CD4-positive, CD25-positive, alpha-beta regulatory T cell (primary cell): Measurements from ENCODE around the gene METTL2B. TPM values are rescaled to one million over a fixed set of nuclear protein-coding genes. Genes with fewer than 3 reads are reported as not detected.
"Not testable (repeated sequence)": the region's sequence is repeated elsewhere in the genome, so short reads cannot be mapped to it uniquely, and the experiment has no call there.

Source experiments
- ATAC-seq, 2 donors: fragments of 150-1000 bp; cut with Tn5 transposase; one replicate each; pipeline ENCODE4 v1.10.0; 2021; ENCODE audit warnings: low read depth in 2 of 2, moderate number of reproducible peaks in 2 of 2, moderate library complexity in 1 of 2
- DNase-seq, 3 donors: peaks; one replicate each; pipeline versions ENCODE4 v3.0.0 to v3.0.0-alpha.2; 2012 to 2022; ENCODE audit warnings: mixed read lengths in 1 of 3
- H3K27ac ChIP-seq: one replicate; pipeline ENCODE4 v1.7.0; 2013; ENCODE audit warnings: mild to moderate bottlenecking, low read length; ENCODE audit not compliant: insufficient read depth, poor library complexity, severe bottlenecking
- H3K27me3 ChIP-seq: one replicate; pipeline ENCODE4 v1.7.0; 2013; ENCODE audit warnings: low read length; ENCODE audit not compliant: control insufficient read depth, insufficient read depth
- H3K36me3 ChIP-seq: one replicate; pipeline ENCODE4 v1.7.0; 2013; ENCODE audit warnings: mild to moderate bottlenecking, low read length, moderate library complexity; ENCODE audit not compliant: control insufficient read depth, insufficient read depth
- H3K4me1 ChIP-seq: 2 replicates; pipeline ENCODE4 v1.7.0; 2013; ENCODE audit warnings: mild to moderate bottlenecking, low read length; ENCODE audit not compliant: insufficient read depth, control insufficient read depth, poor library complexity, severe bottlenecking
- H3K4me3 ChIP-seq: one replicate; pipeline ENCODE4 v1.7.0; 2013; ENCODE audit warnings: low read depth, mild to moderate bottlenecking, low read length, moderate library complexity
- H3K9me3 ChIP-seq, 2 experiments: 1 replicate in 1 of 2; 2 replicates in 1 of 2; pipeline ENCODE4 v1.7.0; 2013; ENCODE audit warnings: low read length in 2 of 2, mild to moderate bottlenecking in 1 of 2, moderate library complexity in 1 of 2; ENCODE audit not compliant: control insufficient read depth in 2 of 2
- H3K27ac Mint-ChIP-seq, 3 donors: one replicate each; pipeline ENCODE4 v1.8.0; 2020 to 2022; ENCODE audit warnings: mild to moderate bottlenecking in 3 of 3, mixed read lengths in 3 of 3, moderate library complexity in 2 of 3
- H3K27me3 Mint-ChIP-seq: one replicate; pipeline ENCODE4 v1.8.0; 2022; ENCODE audit warnings: mild to moderate bottlenecking, mixed read lengths
- H3K36me3 Mint-ChIP-seq: one replicate; pipeline ENCODE4 v1.8.0; 2020; ENCODE audit warnings: mixed read lengths
- H3K4me1 Mint-ChIP-seq, 4 donors: one replicate each; pipeline ENCODE4 v1.8.0; 2020 to 2022; ENCODE audit warnings: mixed read lengths in 4 of 4, mild to moderate bottlenecking in 1 of 4
- H3K4me3 Mint-ChIP-seq, 4 donors: one replicate each; pipeline ENCODE4 v1.8.0; 2020 to 2022; ENCODE audit warnings: mild to moderate bottlenecking in 4 of 4, mixed read lengths in 4 of 4, moderate library complexity in 3 of 4
- H3K9me3 Mint-ChIP-seq, 7 donors: one replicate each; pipeline ENCODE4 v1.8.0; 2020 to 2022; ENCODE audit warnings: mixed read lengths in 7 of 7, mild to moderate bottlenecking in 3 of 7, moderate library complexity in 2 of 7
- polyA plus RNA-seq, 4 donors: library from polyadenylated mRNA; unstranded; fragments of 300-500 nt; fragmentation: Illumina TruSeq; gene quantifications; one replicate each; pipeline ENCODE4 v1.2.3, GENCODE V29; 2021
- total RNA-seq: library from RNA; stranded (reverse); gene quantifications from one replicate; pipeline ENCODE4 v1.2.3, GENCODE V29; 2022

METTL2B gene
- total and polyA plus RNA-seq, 5 donors from 2014 or later = 9.2 to 19.6 (median 16.9) TPM

DNA sequence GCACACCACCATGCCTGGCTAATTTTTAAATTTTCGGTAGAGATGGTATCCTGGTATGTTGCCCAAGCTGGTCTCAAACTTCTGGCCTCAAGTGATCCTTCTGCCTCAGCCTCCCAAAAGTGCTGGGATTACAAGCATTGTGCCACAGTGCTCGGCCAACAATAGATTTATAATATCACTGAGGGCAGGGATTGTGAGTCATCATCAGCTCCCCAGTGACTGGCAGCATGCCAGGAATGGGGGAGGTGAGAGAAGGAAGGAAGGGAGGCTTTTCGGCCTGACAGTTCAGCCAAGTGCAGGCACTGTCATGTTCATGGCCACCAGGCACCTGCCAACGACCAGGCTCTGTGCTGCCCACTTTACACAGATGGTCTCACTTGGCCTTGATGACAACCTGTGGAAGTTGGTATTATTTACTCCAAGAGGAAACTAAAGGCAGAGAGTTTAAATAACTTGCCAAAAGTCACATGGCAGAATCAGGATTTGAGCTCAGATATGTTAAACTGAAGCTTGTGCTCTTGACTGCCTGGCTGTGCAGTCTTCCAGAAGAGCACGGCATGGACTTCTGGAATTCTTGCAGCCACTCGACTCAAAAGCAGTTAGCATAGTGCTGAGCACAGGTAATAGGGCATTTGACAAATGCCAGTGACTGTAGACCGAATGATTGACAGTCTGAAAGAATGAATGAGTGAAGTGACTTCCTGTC lies 46.8 kb downstream of the METTL2B start:
- not testable (repeated sequence) for H3K27me3 ChIP-seq, H3K36me3 Mint-ChIP-seq, H3K27me3 Mint-ChIP-seq, H3K4me3 ChIP-seq, H3K9me3 ChIP-seq, H3K27ac ChIP-seq, H3K4me1 ChIP-seq, H3K9me3 Mint-ChIP-seq, H3K36me3 ChIP-seq
- Mint-ChIP-seq H3K4me3 (peak overlapping the region in 1 of 4 donors; percentile 55), H3K27ac (peak overlapping the region; percentile 54 to 88 (median 84)), H3K4me1 (peaks cover 0 to 18% (median 12%) of the 10 kb centered on the region in 4 donors)
- ATAC-seq (peak; percentile 86 to 88), DNase-seq (peak; percentile 52 to 64 (median 62))

DNA sequence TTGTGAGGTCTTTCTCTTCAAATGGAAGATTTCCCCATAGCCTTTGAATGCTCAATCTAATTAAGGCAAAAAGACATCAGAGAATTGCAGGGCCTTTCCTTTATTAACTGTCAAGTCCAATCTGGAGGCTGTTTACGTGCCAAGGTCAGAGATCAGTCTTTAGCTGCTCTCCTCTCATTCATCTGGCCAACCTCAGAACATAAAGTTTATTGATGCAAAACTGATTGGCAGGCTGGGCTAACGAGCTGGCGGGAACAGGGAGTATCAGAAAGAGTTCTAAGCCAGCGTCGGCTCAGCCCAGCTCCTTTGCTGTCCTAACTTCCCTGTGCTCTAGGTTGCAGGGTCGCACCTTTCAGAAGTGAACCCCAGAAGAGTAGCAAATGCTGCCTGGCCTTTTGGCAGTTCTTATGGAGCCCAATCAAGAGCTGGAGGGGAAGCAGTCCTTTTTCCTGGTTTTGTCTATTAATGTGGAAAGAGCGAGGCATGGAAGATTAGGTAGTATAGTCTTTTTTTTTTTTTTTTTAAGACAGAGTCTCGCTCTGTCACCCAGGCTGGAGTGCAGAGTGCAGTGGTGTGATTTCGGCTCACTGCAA lies 47.5 kb downstream of the METTL2B start:
- H3K36me3 ChIP-seq, DNase-seq, H3K27me3 Mint-ChIP-seq, H3K4me3 Mint-ChIP-seq, H3K36me3 Mint-ChIP-seq, ATAC-seq, H3K4me1 ChIP-seq, H3K9me3 Mint-ChIP-seq, H3K27ac Mint-ChIP-seq, H3K9me3 ChIP-seq, H3K27ac ChIP-seq, H3K27me3 ChIP-seq, H3K4me3 ChIP-seq: not testable (repeated sequence)
- peaks cover 0 to 18% (median 12%) of the 10 kb centered on the region in 4 donors for H3K4me1 Mint-ChIP-seq

DNA sequence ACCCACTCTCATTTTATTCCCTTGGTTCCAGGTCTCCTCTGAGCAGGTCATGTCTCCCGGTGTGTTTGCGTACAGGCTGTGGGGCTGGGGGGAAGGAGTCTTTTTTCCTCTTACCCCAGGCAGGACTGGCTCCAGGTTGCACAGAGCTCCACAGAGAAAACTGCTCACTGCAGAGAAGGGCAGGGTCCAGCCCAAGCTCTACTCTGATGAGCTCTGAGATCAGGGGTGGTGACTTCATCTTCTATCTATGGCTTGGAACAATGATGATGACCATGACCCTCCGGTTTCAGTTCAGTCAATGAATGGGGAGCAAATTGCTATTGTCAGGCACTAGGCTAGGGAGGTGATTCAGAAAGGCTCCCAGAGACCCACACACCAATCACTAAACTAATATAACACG lies 49.0 kb downstream of the METTL2B start:
- peak overlapping the region in 1 of 4 donors; percentile 54 for H3K4me3 Mint-ChIP-seq
- H3K9me3 ChIP-seq, H3K4me1 ChIP-seq, H3K27me3 Mint-ChIP-seq, H3K36me3 Mint-ChIP-seq, H3K36me3 ChIP-seq, H3K27ac ChIP-seq, H3K27me3 ChIP-seq, H3K9me3 Mint-ChIP-seq, ATAC-seq, H3K4me3 ChIP-seq, DNase-seq: not testable (repeated sequence)
- H3K4me1 Mint-ChIP-seq = peaks cover 0 to 23% (median 20%) of the 10 kb centered on the region in 4 donors
- peak overlapping the region in 1 of 3 donors; percentile 86 for H3K27ac Mint-ChIP-seq

DNA sequence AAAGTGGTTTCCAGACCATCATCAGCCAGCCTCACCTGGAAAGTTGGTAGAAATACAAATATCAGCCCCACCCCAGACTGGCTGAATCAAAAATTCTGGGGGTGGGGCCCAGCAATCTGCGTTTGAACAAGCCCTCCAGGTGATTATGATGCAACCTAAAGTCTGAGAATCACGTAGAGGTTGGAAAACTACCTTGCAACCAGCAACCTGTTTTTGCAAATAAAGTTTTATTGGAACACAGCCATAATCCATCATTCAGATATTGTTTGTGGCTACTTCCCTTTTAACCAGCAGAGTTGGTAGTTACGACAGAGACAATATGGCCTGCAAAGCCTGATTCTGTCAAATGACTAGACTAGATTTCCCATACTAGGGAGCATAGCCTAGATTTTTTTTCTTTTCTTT lies 49.5 kb downstream of the METTL2B start:
- H3K36me3 ChIP-seq, ATAC-seq, H3K4me3 ChIP-seq, H3K36me3 Mint-ChIP-seq, H3K9me3 ChIP-seq, DNase-seq, H3K4me1 ChIP-seq, H3K9me3 Mint-ChIP-seq, H3K27ac ChIP-seq, H3K27ac Mint-ChIP-seq, H3K27me3 ChIP-seq, H3K27me3 Mint-ChIP-seq: not testable (repeated sequence)
- H3K4me1 Mint-ChIP-seq = peaks cover 0 to 23% (median 20%) of the 10 kb centered on the region in 4 donors
- peak overlapping the region in 1 of 4 donors; percentile 54 for H3K4me3 Mint-ChIP-seq

DNA sequence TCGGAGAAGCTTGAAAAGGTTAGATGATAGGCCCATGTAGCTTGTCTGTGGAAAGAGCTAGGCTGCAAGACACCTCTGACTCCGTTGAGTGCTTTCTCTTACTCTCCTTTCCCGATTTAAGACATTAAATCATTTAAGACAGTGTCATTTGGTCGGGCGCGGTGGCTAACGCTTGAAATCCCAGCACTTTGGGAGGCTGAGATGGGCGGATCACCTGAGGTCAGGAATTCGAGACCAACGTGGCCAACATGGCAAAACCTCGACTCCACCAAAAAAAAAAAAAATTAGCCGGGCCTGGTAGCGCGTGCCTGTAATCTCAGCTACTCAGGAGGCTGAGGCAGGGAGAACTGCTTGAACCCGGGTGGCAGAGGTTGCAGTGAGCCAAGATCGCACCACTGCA lies 52.6 kb downstream of the METTL2B start:
- not testable (repeated sequence) for DNase-seq, ATAC-seq, H3K36me3 ChIP-seq, H3K9me3 ChIP-seq, H3K36me3 Mint-ChIP-seq, H3K27me3 ChIP-seq, H3K27me3 Mint-ChIP-seq, H3K27ac ChIP-seq, H3K4me3 ChIP-seq, H3K9me3 Mint-ChIP-seq
- Mint-ChIP-seq H3K4me3 (peak overlapping the region; percentile 52 to 97 (median 84)), H3K27ac (peak overlapping the region in 1 of 3 donors; percentile 94), H3K4me1 (peaks cover 10 to 33% (median 20%) of the 10 kb centered on the region in 4 donors)
- peaks cover 14% of the 10 kb centered on the region for H3K4me1 ChIP-seq

DNA sequence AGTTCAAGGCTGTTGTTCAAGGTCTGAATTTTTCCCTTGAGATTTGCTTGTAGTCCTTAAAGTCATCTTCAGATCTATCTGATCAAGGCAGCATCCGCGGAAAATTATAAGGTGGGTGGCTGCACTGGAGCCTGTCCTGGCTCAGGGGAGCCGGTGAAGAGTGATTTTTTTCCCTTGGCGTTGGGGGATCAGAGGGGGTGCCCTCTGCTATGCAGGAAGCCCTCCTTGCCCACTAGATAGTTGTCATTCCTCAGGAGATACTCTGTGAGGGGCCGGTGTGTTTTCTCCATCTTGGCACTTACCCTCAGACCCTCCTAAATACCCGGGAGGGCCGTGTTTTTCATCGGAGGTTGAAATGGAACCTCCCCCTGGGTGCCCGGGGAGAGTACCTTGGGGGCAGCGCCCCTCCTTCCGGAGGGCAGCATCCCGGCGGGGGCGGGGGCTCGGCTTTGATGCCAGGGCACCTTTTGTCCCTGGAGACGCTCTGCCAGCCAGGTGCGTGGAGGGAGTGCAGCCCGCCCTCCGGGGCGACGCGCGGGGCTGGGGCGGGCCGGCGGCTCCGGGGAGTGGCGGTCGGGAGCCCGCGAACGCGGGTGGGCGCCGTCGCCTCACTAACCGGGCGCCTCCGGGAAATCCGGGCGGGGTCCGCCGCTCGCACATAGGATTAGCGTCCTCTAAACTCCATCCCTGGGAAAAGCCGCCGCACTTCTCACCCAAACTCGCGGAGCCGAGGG lies 53.7 kb downstream of the METTL2B start:
- Mint-ChIP-seq H3K4me3 (peak overlapping the region; percentile 91 to 97 (median 94)), H3K27ac (peak overlapping the region; percentile 70 to 94 (median 94)), H3K4me1 (peaks cover 16 to 43% (median 25%) of the 10 kb centered on the region in 4 donors)
- not testable (repeated sequence) for H3K36me3 ChIP-seq, H3K36me3 Mint-ChIP-seq, H3K27me3 ChIP-seq, H3K9me3 Mint-ChIP-seq, H3K27me3 Mint-ChIP-seq, H3K9me3 ChIP-seq
- Histone ChIP-seq H3K4me3 (peak overlapping the region; percentile 55), H3K27ac (peak overlapping the region; percentile 87), H3K4me1 (peaks cover 14% of the 10 kb centered on the region)
- peak; percentile 50 to 54 (median 54) for DNase-seq
- ATAC-seq = peak; percentile 30 to 32

DNA sequence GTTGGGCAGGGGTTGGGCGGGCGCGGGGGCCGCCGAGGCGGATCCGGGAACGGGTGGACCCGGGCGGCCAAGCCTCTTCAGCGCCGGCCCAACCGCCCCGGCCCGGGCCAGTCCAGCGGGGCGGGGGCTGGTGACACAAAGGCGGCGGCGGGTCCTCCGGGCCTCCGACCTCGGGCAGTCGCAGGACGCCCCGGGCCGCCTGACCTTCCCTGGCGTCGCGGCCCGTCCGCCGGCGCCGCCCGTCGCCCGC lies 54.2 kb downstream of the METTL2B start:
- H3K9me3 Mint-ChIP-seq = no peaks in the 10 kb centered on the region
- Histone ChIP-seq H3K4me3 (no peak overlapping the region), H3K9me3 (no peaks in the 10 kb centered on the region), H3K27me3 (no peaks in the 10 kb centered on the region), H3K27ac (peak overlapping the region; percentile 87), H3K36me3 (no peaks in the 10 kb centered on the region), H3K4me1 (peaks cover 14% of the 10 kb centered on the region)
- DNase-seq = no peak
- peaks cover 16 to 44% (median 25%) of the 10 kb centered on the region in 4 donors for H3K4me1 Mint-ChIP-seq
- no peak for ATAC-seq
- peak overlapping the region in 1 of 4 donors; percentile 43 for H3K4me3 Mint-ChIP-seq
- H3K27ac Mint-ChIP-seq = no peak overlapping the region
- no peaks in the 10 kb centered on the region for H3K27me3 Mint-ChIP-seq
- H3K36me3 Mint-ChIP-seq = no peaks in the 10 kb centered on the region
